Glutamatergic neuron (in vitro differentiated cells): ENCODE results near the gene SLC27A6. TPM values are rescaled to one million over a fixed set of nuclear protein-coding genes. Genes with fewer than 3 reads are reported as not detected.

ENCODE experiments used
- DNase-seq: peaks from one replicate; pipeline ENCODE4 v3.0.0; 2022
- H3K27ac Mint-ChIP-seq: one replicate; pipeline ENCODE4 v1.8.0; 2020; ENCODE audit warnings: mild to moderate bottlenecking, mixed read lengths, inconsistent platforms; ENCODE audit not compliant: unreplicated experiment
- H3K27me3 Mint-ChIP-seq: one replicate; pipeline ENCODE4 v1.8.0; 2020; ENCODE audit warnings: mild to moderate bottlenecking, moderate library complexity, mixed read lengths, inconsistent platforms; ENCODE audit not compliant: unreplicated experiment
- H3K36me3 Mint-ChIP-seq: one replicate; pipeline ENCODE4 v1.8.0; 2020; ENCODE audit warnings: mild to moderate bottlenecking, mixed read lengths, inconsistent platforms; ENCODE audit not compliant: unreplicated experiment
- H3K4me1 Mint-ChIP-seq: one replicate; pipeline ENCODE4 v1.8.0; 2020; ENCODE audit warnings: mild to moderate bottlenecking, low read depth, mixed read lengths, inconsistent platforms; ENCODE audit not compliant: unreplicated experiment
- H3K4me3 Mint-ChIP-seq: one replicate; pipeline ENCODE4 v1.8.0; 2020; ENCODE audit warnings: mild to moderate bottlenecking, mixed read lengths, inconsistent platforms; ENCODE audit not compliant: unreplicated experiment
- H3K9me3 Mint-ChIP-seq: one replicate; pipeline ENCODE4 v1.8.0; 2020; ENCODE audit warnings: mild to moderate bottlenecking, moderate library complexity, mixed read lengths, inconsistent platforms; ENCODE audit not compliant: unreplicated experiment
- CTCF ChIP-seq: fragments of 200-600 bp; sonication (generic); IDR thresholded peaks from one replicate; pipeline ENCODE4 v1.5.0; 2021; ENCODE audit not compliant: partially characterized antibody, unreplicated experiment
- total RNA-seq: library from RNA; stranded (reverse); fragmentation: NEBNext Ultra II Directional; extraction: Animal tissue kit (Norgen Biotek cat#: 25700); gene quantifications from one replicate; pipeline ENCODE4 v1.2.1, GENCODE V29; 2021; ENCODE audit not compliant: unreplicated experiment

SLC27A6 gene
- total RNA-seq, 1 donor from 2014 or later, result not detected

GRCh38 chr5:129001841-129002526 lies 36.7 kb downstream of the SLC27A6 start:
- Mint-ChIP-seq H3K4me1 (no peaks in the 10 kb centered on the region), H3K36me3 (no peaks in the 10 kb centered on the region), H3K4me3 (no peak overlapping the region), H3K9me3 (no peaks in the 10 kb centered on the region), H3K27ac (no peak overlapping the region), H3K27me3 (no peaks in the 10 kb centered on the region)
- TF ChIP-seq CTCF, result no peak
- no peak for DNase-seq

- no peaks in the 10 kb centered on the region for H3K36me3 Mint-ChIP-seq
- DNase-seq, result no peak
- H3K4me1 Mint-ChIP-seq, result no peaks in the 10 kb centered on the region
- no peaks in the 10 kb centered on the region for H3K9me3 Mint-ChIP-seq
- no peak overlapping the region for H3K4me3 Mint-ChIP-seq
- no peak for TF ChIP-seq CTCF
- no peaks in the 10 kb centered on the region for H3K27me3 Mint-ChIP-seq
- H3K27ac Mint-ChIP-seq, result no peak overlapping the region
Measured at GRCh38 chr5:129002527-129002842, 37.2 kb downstream of the SLC27A6 start.

GRCh38 chr5:129003232-129003631 lies 37.9 kb downstream of the SLC27A6 start:
- Mint-ChIP-seq H3K36me3 (no peaks in the 10 kb centered on the region), H3K9me3 (no peaks in the 10 kb centered on the region)

GRCh38 chr5:129014185-129014584 lies 48.9 kb downstream of the SLC27A6 start:
- Mint-ChIP-seq H3K9me3 (no peaks in the 10 kb centered on the region), H3K27me3 (no peaks in the 10 kb centered on the region), H3K27ac (no peak overlapping the region), H3K4me3 (no peak overlapping the region), H3K4me1 (no peaks in the 10 kb centered on the region), H3K36me3 (no peaks in the 10 kb centered on the region)
- no peak for DNase-seq
- no peak for TF ChIP-seq CTCF

More at GRCh38 chr5:129003232-129003631, 37.9 kb downstream of the SLC27A6 start:
- no peaks in the 10 kb centered on the region for H3K4me1 Mint-ChIP-seq
- no peak for TF ChIP-seq CTCF
- no peak overlapping the region for H3K4me3 Mint-ChIP-seq
- no peak for DNase-seq
- no peaks in the 10 kb centered on the region for H3K27me3 Mint-ChIP-seq
- H3K27ac Mint-ChIP-seq, result no peak overlapping the region

- no peak for DNase-seq
- H3K36me3 Mint-ChIP-seq, result no peaks in the 10 kb centered on the region
- H3K27ac Mint-ChIP-seq, result no peak overlapping the region
- no peak for TF ChIP-seq CTCF
- no peak overlapping the region for H3K4me3 Mint-ChIP-seq
- no peaks in the 10 kb centered on the region for H3K27me3 Mint-ChIP-seq
- H3K9me3 Mint-ChIP-seq, result no peaks in the 10 kb centered on the region
- no peaks in the 10 kb centered on the region for H3K4me1 Mint-ChIP-seq
Measured at GRCh38 chr5:129018837-129019236, 53.5 kb downstream of the SLC27A6 start.
